ENCODE results near the gene HIGD1C. TPM values are rescaled to one million over a fixed set of nuclear protein-coding genes. Genes with fewer than 3 reads are reported as not detected.
"Not testable (repeated sequence)": the region's sequence is repeated elsewhere in the genome, so short reads cannot be mapped to it uniquely, and the experiment has no call there.

HIGD1C gene
- total RNA-seq, 1 donor from 2014 or later = not detected

DNA sequence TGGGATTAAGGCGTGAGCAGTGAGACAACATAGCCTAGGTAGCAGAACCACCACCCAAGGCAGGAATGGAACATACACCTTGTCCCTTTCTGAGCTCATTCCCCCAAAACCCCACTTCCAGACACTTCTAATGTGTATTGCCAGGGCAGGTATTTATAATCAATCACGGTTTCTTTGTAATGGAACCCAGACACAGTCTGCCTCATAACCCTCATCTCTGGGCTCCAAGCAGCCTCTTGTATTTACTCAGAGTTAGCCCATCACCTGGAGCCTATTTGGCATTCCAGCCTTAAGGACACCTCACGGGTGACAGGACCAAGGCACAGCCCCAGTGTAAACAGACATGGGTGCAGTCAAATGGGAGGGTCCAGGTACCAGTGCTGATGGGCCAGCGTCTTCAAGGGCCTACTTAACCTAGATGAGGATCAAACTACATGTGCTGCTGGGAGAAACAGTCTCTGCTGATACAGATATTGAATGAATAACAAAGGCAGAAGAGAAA lies 2.5 kb upstream of the HIGD1C start:
- Mint-ChIP-seq H3K4me3 (no peak overlapping the region), H3K9me3 (peaks cover 5% of the 10 kb centered on the region), H3K27ac (ENCODE audit: unreplicated experiment) (no peak overlapping the region), H3K27me3 (ENCODE audit: low read depth) (no peaks in the 10 kb centered on the region), H3K36me3 (ENCODE audit: low read depth) (no peaks in the 10 kb centered on the region), H3K4me1 (peaks cover 5% of the 10 kb centered on the region)
- DNase-seq (ENCODE audit: low read depth, low spot score) = no peak
- TF ChIP-seq CTCF (conservative IDR thresholded peaks at IDR 0.05) = no peak

DNA sequence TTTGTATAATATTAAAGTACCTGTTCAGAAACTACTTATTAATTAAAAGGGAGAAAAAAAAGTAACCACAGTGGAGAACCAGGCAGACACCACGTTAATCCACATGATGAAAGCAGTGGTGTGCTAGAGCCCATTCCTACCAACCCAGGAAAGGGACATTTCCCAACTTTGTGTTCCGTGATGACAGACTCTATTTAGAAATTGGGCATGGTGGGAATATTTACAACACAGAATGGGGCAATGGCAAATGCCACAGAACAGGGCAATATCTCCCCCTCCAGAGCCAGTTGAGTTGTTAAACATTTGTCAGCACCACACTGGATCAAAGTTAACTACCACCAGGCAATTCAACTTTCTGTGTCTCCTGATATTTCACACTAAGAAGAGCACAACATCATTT lies 1.2 kb upstream of the HIGD1C start:
- H3K4me1 Mint-ChIP-seq = peaks cover 5% of the 10 kb centered on the region
- no peaks in the 10 kb centered on the region for H3K27me3 Mint-ChIP-seq (ENCODE audit: low read depth)
- no peak overlapping the region for H3K4me3 Mint-ChIP-seq
- H3K27ac Mint-ChIP-seq (ENCODE audit: unreplicated experiment) = no peak overlapping the region
- no peak for DNase-seq (ENCODE audit: low read depth, low spot score)
- no peak for TF ChIP-seq CTCF (conservative IDR thresholded peaks at IDR 0.05)
- peaks cover 5% of the 10 kb centered on the region for H3K9me3 Mint-ChIP-seq
- H3K36me3 Mint-ChIP-seq (ENCODE audit: low read depth) = no peaks in the 10 kb centered on the region

- no peak for DNase-seq (ENCODE audit: low read depth, low spot score)
- no peaks in the 10 kb centered on the region for H3K27me3 Mint-ChIP-seq (ENCODE audit: low read depth)
- H3K36me3 Mint-ChIP-seq (ENCODE audit: low read depth) = no peaks in the 10 kb centered on the region
- H3K9me3 Mint-ChIP-seq = peaks cover 2% of the 10 kb centered on the region
- H3K4me3 Mint-ChIP-seq = no peak overlapping the region
- TF ChIP-seq CTCF (conservative IDR thresholded peaks at IDR 0.05) = no peak
- H3K4me1 Mint-ChIP-seq = peaks cover 5% of the 10 kb centered on the region
- no peak overlapping the region for H3K27ac Mint-ChIP-seq (ENCODE audit: unreplicated experiment)
Measured at GRCh38 chr12:50953047-50953446, 703 bp downstream of the HIGD1C start.

DNA sequence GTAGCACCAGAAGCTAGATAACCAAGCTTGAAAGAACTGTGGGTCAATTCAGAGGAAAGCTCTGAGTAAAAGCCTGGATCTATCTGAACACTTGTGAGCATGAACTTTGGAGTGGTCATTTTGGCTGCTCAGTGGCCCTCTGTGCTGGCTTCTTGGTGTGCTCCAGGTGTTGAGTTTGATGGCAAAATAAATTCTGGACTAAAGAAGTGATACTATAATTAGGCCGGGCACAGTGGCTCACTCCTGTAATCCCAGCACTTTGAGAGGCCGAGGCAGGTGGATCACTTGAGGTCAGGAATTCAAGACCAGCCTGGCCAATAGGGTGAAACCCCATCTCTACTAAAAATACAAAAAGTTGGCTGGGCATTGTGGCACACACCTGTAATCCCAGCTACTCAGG lies 2.4 kb downstream of the HIGD1C start:
- H3K27ac Mint-ChIP-seq (ENCODE audit: unreplicated experiment); H3K36me3 Mint-ChIP-seq (ENCODE audit: low read depth); H3K4me1 Mint-ChIP-seq; DNase-seq (ENCODE audit: low read depth, low spot score); H3K9me3 Mint-ChIP-seq; H3K4me3 Mint-ChIP-seq; H3K27me3 Mint-ChIP-seq (ENCODE audit: low read depth): not testable (repeated sequence)

- no peak for DNase-seq (ENCODE audit: low read depth, low spot score)
- TF ChIP-seq CTCF (conservative IDR thresholded peaks at IDR 0.05) = no peak
- H3K36me3 Mint-ChIP-seq (ENCODE audit: low read depth) = no peaks in the 10 kb centered on the region
- H3K4me3 Mint-ChIP-seq = no peak overlapping the region
- H3K9me3 Mint-ChIP-seq = no peaks in the 10 kb centered on the region
- no peaks in the 10 kb centered on the region for H3K27me3 Mint-ChIP-seq (ENCODE audit: low read depth)
- H3K4me1 Mint-ChIP-seq = no peaks in the 10 kb centered on the region
- no peak overlapping the region for H3K27ac Mint-ChIP-seq (ENCODE audit: unreplicated experiment)
Measured at GRCh38 chr12:50955288-50955687, 2.9 kb downstream of the HIGD1C start.

DNA sequence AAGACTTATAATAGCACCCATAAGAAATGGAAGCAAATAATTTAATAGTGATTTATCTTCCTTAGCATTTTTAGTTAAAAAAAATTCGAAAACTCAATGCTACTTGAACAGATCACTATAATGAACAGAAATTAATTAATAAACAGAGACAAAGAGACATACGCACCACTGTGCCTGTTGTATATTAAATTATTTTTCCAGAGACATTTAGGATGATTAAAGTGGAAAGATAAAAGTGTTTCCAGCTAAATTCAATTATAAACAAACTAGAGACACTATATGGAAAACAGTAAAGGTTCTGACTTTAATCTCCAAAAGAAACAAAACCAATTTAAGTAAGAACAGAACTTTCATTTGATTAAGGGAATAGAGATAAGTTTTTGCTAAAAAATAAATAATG lies 3.4 kb downstream of the HIGD1C start:
- Mint-ChIP-seq H3K4me3 (no peak overlapping the region), H3K36me3 (ENCODE audit: low read depth) (no peaks in the 10 kb centered on the region), H3K9me3 (no peaks in the 10 kb centered on the region), H3K4me1 (no peaks in the 10 kb centered on the region), H3K27ac (ENCODE audit: unreplicated experiment) (no peak overlapping the region), H3K27me3 (ENCODE audit: low read depth) (no peaks in the 10 kb centered on the region)
- DNase-seq (ENCODE audit: low read depth, low spot score) = no peak
- no peak for TF ChIP-seq CTCF (conservative IDR thresholded peaks at IDR 0.05)
